OCI-LY3 (cell line): ENCODE results near the gene TANGO6.

Experiments
- CTCF ChIP-seq: fragments of 200-600, 300-600 bp; sonication (generic); IDR thresholded peaks from 2 replicates; pipeline ENCODE4 v1.5.1; 2014; ENCODE audit warnings: antibody characterized with exemption, low read length, low read depth
- EZH2phosphoT487 ChIP-seq: fragments of 200-600 bp; shearing (Covaris generic); IDR thresholded peaks from 2 replicates; pipeline ENCODE4 v1.6.1; 2018; ENCODE audit warnings: antibody characterized with exemption, mixed run types, low read depth

- TF ChIP-seq EZH2phosphoT487 (no peak), CTCF (no peak)
Measured at GRCh38 chr16:69095193-69095592, 251.9 kb downstream of the TANGO6 start.
